Thyroid gland (tissue), 4 donors: ENCODE results near the gene CENPL. TPM values are rescaled to one million over a fixed set of nuclear protein-coding genes. Genes with fewer than 3 reads are reported as not detected.

Source experiments
- DNase-seq, 2 donors: peaks; one replicate each; pipeline ENCODE4 v3.0.0-alpha.2; 2019
- H3K27ac ChIP-seq, 3 donors: fragments of 200-600 bp; sonication (generic); 1 replicate in 2 of 3; 2 replicates in 1 of 3; pipeline ENCODE4 v1.5.1; 2016 to 2019; ENCODE audit warnings: mild to moderate bottlenecking in 1 of 3, moderate library complexity in 1 of 3
- H3K27me3 ChIP-seq: fragments of 200-600 bp; sonication (generic); one replicate; pipeline ENCODE4 v1.5.1; 2019
- H3K36me3 ChIP-seq, 2 donors: fragments of 200-600 bp; sonication (generic); one replicate each; pipeline ENCODE4 v1.5.1; 2016 to 2019
- H3K4me1 ChIP-seq, 2 donors: fragments of 200-600 bp; sonication (generic); one replicate each; pipeline ENCODE4 v1.5.1; 2017 to 2019
- H3K4me3 ChIP-seq, 3 donors: fragments of 200-600 bp; sonication (generic); replicated peaks in 1 of 3; 1 replicate in 2 of 3; 2 replicates in 1 of 3; pipeline ENCODE4 v1.5.1; 2016; ENCODE audit warnings: mild to moderate bottlenecking in 1 of 3
- H3K9me3 ChIP-seq: fragments of 200-600 bp; sonication (generic); one replicate; pipeline ENCODE4 v1.5.1; 2017
- POLR2A ChIP-seq, 2 donors: fragments of 450-650 bp; IDR thresholded peaks; one replicate each; pipeline ENCODE4 v1.6.1; 2017; ENCODE audit warnings: antibody characterized with exemption in 2 of 2, mild to moderate bottlenecking in 2 of 2, moderate library complexity in 1 of 2
- WGBS, 2 donors: methylation state at CpG; one replicate each; pipeline ENCODE4 v1.1.5; 2017; 5-methylcytosine and 5-hydroxymethylcytosine counted together
- intact Hi-C: fragments of 100-400 bp; cut with DNase I; formaldehyde crosslinking; loops from one replicate; pipeline ENCODE4 v1.15.1; 2023
- total RNA-seq, 4 donors: library from RNA; depleted of rRNA; stranded (reverse); fragments of >200 nt; gene quantifications; one replicate each; pipeline ENCODE4 v1.2.3, GENCODE V29; 2016
- TF ChIP-seq, protein P1 (sequence below), 6 experiments: fragments of 200-600 bp in 3 of 6; fragments of 450-650 bp in 3 of 6; sonication (generic) in 3 of 6; IDR thresholded peaks; one replicate each; pipeline ENCODE4 v1.5.1; 2016 to 2019; ENCODE audit warnings: antibody characterized with exemption in 6 of 6, mild to moderate bottlenecking in 2 of 6, inconsistent platforms in 1 of 6, moderate library complexity in 1 of 6

CENPL gene
- total RNA-seq, 4 donors from 2014 or later, result 4.4 to 8.1 (median 5.3) TPM

DNA sequence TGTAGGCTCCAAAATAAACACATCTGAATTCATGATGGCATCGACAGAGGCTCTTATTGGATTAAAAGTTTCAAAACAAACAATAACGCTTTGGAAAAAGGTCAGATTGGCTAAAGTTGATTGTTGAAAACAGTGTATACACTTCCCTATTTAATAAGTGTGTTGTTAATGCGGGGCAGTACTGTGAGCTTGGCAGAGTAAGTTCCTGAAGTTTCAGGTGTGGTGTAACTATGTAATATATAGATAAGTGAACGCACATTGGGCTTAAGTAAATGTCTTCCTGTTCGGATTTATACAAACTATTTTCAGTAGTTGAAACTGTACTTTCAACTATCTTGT lies 44.3 kb upstream of the CENPL start:
- Histone ChIP-seq H3K27ac (peak overlapping the region; percentile 88 to 97 (median 88)), H3K36me3 (peaks cover 10 to 17% of the 10 kb centered on the region in 2 donors), H3K9me3 (no peaks in the 10 kb centered on the region), H3K4me3 (peak overlapping the region; percentile 37 to 64 (median 60)), H3K27me3 (no peaks in the 10 kb centered on the region), H3K4me1 (peaks cover 18 to 20% of the 10 kb centered on the region in 2 donors)
- 3 to 5% methylated on average over 5 of the region's 5 CpGs for WGBS, 2 donors
- TF ChIP-seq, protein P1, sequence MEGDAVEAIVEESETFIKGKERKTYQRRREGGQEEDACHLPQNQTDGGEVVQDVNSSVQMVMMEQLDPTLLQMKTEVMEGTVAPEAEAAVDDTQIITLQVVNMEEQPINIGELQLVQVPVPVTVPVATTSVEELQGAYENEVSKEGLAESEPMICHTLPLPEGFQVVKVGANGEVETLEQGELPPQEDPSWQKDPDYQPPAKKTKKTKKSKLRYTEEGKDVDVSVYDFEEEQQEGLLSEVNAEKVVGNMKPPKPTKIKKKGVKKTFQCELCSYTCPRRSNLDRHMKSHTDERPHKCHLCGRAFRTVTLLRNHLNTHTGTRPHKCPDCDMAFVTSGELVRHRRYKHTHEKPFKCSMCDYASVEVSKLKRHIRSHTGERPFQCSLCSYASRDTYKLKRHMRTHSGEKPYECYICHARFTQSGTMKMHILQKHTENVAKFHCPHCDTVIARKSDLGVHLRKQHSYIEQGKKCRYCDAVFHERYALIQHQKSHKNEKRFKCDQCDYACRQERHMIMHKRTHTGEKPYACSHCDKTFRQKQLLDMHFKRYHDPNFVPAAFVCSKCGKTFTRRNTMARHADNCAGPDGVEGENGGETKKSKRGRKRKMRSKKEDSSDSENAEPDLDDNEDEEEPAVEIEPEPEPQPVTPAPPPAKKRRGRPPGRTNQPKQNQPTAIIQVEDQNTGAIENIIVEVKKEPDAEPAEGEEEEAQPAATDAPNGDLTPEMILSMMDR (IDR thresholded peaks at IDR 0.05), result no peak
- TF ChIP-seq POLR2A (IDR thresholded peaks at IDR 0.05), result no peak
- DNase-seq, result no peak
- intact Hi-C loops, result loop anchor here (5.0 kb wide), 1 partner anchor 42 kb away; no protein-coding TSS in a partner anchor

DNA sequence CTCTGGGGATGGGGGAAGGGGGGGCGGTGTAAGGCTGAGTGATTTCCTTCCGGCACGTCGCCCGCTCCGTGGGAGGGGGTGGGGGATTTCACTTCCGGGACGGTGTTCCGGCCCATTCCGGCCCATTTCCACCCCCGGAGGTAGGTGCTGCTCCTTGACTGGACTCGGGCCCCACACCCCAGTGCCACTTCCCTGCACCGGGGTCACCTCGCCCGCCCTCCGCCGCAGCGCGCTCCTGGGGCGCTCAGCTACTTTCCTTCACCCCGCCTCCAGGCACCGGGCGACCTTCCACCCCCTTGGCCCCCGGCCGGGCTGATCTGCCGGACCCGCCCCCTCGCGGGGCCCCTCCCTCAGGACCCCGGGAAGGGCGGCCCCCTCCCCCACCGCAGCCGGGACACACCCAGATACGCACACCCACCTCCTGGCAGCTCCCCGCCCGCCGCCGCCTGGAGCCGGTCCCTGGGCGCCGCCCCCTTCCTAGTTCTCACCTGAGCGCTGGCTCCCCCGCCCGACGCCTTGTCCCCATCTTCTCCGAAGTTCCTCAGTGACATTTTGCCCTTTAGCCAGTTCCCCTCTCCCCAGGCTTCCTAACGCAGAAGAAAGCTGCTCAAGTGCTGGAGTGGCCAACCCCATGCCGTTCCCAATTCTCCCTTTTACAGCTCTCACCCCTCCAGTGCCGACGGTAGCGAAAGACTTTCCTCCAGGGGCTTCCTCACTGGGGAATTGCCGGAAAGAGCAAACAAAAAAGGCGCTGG lies 43.8 kb upstream of the CENPL start, which contains the start of gene ZBTB37:
Gene ZBTB37 (plus strand): TSS at position 115 of the 755 bp plus-strand sequence. CDS start 1,846 bp downstream, outside the sequence.
- intact Hi-C loops, result loop anchor here (5.0 kb wide), 1 partner anchor 41 kb away; no protein-coding TSS in a partner anchor
- Histone ChIP-seq H3K27me3 (no peaks in the 10 kb centered on the region), H3K4me3 (peak within 1 kb of the TSS; percentile 37 to 64 (median 60)), H3K9me3 (no peaks in the 10 kb centered on the region), H3K36me3 (peaks cover 15 to 21% of the 10 kb centered on the region in 2 donors), H3K4me1 (peaks cover 18 to 20% of the 10 kb centered on the region in 2 donors), H3K27ac (peak within 1 kb of the TSS; percentile 88 to 97 (median 88))
- DNase-seq, result peak; percentile 96 to 97
- TF ChIP-seq, protein P1 (IDR thresholded peaks at IDR 0.05), result no peak
- peak in 1 of 2 donors; percentile 69 for TF ChIP-seq POLR2A (IDR thresholded peaks at IDR 0.05)
- 1% methylated on average over 34 to 41 of the region's 53 CpGs for WGBS, 2 donors

DNA sequence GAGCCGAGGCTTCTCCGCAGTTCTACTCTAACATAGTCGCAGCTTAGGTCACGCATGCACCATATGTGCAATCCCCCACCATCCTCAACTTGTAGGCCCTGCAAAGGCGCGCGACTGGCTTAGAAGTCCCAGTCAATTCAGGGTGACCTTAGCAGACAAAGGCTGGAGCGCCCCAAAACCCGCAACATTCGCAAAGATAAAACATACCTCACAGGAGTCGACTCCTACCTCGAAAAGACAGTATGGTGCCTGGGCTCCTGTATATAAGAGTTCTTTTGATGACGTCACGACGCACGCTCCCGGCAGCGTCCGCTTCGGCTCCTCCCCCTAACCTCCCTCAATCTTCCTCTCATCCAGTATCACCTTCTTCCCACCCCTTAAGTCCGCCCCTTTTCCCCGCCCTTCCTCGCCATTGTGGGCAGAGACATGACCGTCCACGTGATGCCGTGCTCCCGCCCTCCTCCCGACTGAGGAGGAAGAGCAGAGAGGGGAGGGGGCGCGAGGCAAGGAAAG lies 43.1 kb upstream of the CENPL start, which contains the start of gene GAS5:
Gene GAS5 (minus strand): TSS at position 237 of the 513 bp plus-strand sequence.
- TF ChIP-seq POLR2A (IDR thresholded peaks at IDR 0.05), result peak; percentile 88 to 99
- TF ChIP-seq, protein P1 (IDR thresholded peaks at IDR 0.05), result peak in 1 of 6 experiments; percentile 26
- peaks cover 18 to 20% of the 10 kb centered on the region in 2 donors for H3K4me1 ChIP-seq
- peak; percentile 100 for DNase-seq
- H3K27ac ChIP-seq, result peak within 1 kb of the TSS; percentile 88 to 97 (median 88)
- intact Hi-C loops, result loop anchor here (5.0 kb wide), 1 partner anchor 41 kb away; no protein-coding TSS in a partner anchor
- peaks cover 22 to 26% of the 10 kb centered on the region in 2 donors for H3K36me3 ChIP-seq
- WGBS, 2 donors, result 1% methylated on average over 27 to 28 of the region's 30 CpGs
- H3K9me3 ChIP-seq, result no peaks in the 10 kb centered on the region
- H3K4me3 ChIP-seq, result peak within 1 kb of the TSS; percentile 37 to 64 (median 60)
- H3K27me3 ChIP-seq, result no peaks in the 10 kb centered on the region

DNA sequence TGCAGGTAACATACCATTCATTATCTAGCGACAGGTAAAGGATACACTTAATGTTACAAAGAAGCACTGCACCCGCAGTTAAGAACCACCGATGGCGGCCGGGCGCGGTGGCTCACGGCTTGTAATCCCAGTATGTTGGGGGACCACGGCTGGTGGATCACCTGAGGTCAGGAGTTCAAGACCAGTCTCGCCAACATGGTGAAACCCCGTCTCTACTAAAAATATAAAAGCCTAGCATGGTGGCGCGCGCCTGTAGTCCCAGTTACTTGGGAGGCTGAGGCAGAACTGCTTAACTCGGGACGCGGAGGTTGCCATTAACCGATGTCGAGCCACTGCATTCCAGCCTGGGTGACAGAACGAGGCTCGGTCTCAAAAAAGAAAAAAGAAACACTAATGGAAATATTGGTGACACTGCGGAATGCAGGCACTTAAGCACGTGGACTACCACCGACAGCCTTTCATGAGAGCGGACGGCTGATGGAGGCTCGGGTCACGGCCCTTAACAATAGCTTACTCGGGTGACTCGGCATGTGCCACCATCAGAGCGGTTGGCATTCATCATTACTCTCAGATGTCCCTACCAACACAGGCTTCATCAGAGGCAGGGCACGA lies 42.6 kb upstream of the CENPL start:
- Histone ChIP-seq H3K36me3 (peaks cover 23 to 28% of the 10 kb centered on the region in 2 donors), H3K27ac (peak overlapping the region; percentile 73 to 97 (median 88)), H3K4me1 (peaks cover 18 to 20% of the 10 kb centered on the region in 2 donors), H3K9me3 (no peaks in the 10 kb centered on the region), H3K27me3 (no peaks in the 10 kb centered on the region), H3K4me3 (peak overlapping the region; percentile 19 to 64 (median 47))
- DNase-seq, result no peak
- TF ChIP-seq POLR2A (IDR thresholded peaks at IDR 0.05), result no peak
- TF ChIP-seq, protein P1 (IDR thresholded peaks at IDR 0.05), result no peak
- WGBS, 2 donors, result 5 to 8% methylated on average over 32 of the region's 32 CpGs
- intact Hi-C loops, result loop anchor here (5.0 kb wide), 1 partner anchor 40 kb away; no protein-coding TSS in a partner anchor
